ENCODE measurements around the gene RABL3.
"Not testable (repeated sequence)": the region's sequence is repeated elsewhere in the genome, so short reads cannot be mapped to it uniquely, and the experiment has no call there.

GRCh38 chr3:120638820-120639219 is 103.5 kb downstream of the RABL3 start:
- TF ChIP-seq CTCF (IDR thresholded peaks at IDR 0.05; ENCODE audit: low read depth, low read length); EZH2phosphoT487 (IDR thresholded peaks at IDR 0.05; ENCODE audit: low read depth): not testable (repeated sequence)

All from OCI-LY3 (cell line).